ENCODE measurements around the gene SGCG. TPM values are rescaled to one million over a fixed set of nuclear protein-coding genes. Genes with fewer than 3 reads are reported as not detected.
"Not testable (repeated sequence)": the region's sequence is repeated elsewhere in the genome, so short reads cannot be mapped to it uniquely, and the experiment has no call there.

Gene SGCG, protein sequence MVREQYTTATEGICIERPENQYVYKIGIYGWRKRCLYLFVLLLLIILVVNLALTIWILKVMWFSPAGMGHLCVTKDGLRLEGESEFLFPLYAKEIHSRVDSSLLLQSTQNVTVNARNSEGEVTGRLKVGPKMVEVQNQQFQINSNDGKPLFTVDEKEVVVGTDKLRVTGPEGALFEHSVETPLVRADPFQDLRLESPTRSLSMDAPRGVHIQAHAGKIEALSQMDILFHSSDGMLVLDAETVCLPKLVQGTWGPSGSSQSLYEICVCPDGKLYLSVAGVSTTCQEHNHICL
- polyA plus RNA-seq (2011; rRNA removed): 0.29 and 0.34 TPM in 2 replicates
- polyA minus RNA-seq (2011; rRNA and poly(A)+ RNA removed): 0.15 and 0.28 TPM in 2 replicates

DNA sequence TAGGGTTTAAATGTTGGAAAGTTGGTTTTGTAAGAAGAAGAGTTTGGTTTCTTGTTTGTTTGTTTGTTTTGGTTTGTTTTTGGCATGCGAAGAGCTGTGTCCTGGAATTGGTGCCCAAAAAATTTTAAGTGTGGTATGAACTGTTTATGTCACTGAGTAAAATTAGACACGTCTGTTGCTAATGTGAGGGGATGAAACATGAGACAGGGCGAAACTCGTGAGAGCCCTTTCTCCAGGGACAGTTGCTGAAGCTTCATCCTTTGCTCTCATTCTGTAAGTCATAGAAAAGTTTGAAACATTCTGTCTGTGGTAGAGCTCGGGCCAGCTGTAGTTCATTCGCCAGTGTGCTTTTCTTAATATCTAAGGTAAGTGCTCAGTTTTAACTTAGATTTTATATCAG, at the start of gene SGCG:
Gene SGCG (plus strand): TSS at position 269 of the 400 bp plus-strand sequence. CDS start 22,716 bp downstream, outside the sequence.
- ChIA-PET POLR2A (no interaction called here), CTCF (no interaction called here)
- TF ChIP-seq, protein P1, sequence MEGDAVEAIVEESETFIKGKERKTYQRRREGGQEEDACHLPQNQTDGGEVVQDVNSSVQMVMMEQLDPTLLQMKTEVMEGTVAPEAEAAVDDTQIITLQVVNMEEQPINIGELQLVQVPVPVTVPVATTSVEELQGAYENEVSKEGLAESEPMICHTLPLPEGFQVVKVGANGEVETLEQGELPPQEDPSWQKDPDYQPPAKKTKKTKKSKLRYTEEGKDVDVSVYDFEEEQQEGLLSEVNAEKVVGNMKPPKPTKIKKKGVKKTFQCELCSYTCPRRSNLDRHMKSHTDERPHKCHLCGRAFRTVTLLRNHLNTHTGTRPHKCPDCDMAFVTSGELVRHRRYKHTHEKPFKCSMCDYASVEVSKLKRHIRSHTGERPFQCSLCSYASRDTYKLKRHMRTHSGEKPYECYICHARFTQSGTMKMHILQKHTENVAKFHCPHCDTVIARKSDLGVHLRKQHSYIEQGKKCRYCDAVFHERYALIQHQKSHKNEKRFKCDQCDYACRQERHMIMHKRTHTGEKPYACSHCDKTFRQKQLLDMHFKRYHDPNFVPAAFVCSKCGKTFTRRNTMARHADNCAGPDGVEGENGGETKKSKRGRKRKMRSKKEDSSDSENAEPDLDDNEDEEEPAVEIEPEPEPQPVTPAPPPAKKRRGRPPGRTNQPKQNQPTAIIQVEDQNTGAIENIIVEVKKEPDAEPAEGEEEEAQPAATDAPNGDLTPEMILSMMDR (IDR thresholded peaks at IDR 0.05; ENCODE audit: insufficient read depth, low read depth, low read length): no peak
- no peak within 1 kb of the TSS for H3K4me3 ChIP-seq (ENCODE audit: low read depth, low read length)
- no peaks in the 10 kb centered on the region for H3K36me3 ChIP-seq (ENCODE audit: control insufficient read depth, insufficient read depth, low read length)
- no peaks in the 10 kb centered on the region for H3K27me3 ChIP-seq (ENCODE audit: control insufficient read depth, insufficient read depth, low read length)
- DNase-seq (ENCODE audit: low read depth): no peak

GRCh38 chr13:23134542-23134941, 46.2 kb upstream of the SGCG start:
- ChIA-PET POLR2A (no interaction called here), CTCF (no interaction called here)
- no peaks in the 10 kb centered on the region for H3K36me3 ChIP-seq (ENCODE audit: control insufficient read depth, insufficient read depth, low read length)
- no peak overlapping the region for H3K4me3 ChIP-seq (ENCODE audit: low read depth, low read length)
- no peaks in the 10 kb centered on the region for H3K27me3 ChIP-seq (ENCODE audit: control insufficient read depth, insufficient read depth, low read length)
- TF ChIP-seq, protein P1 (IDR thresholded peaks at IDR 0.05; ENCODE audit: insufficient read depth, low read depth, low read length): no peak
- DNase-seq (ENCODE audit: low read depth): no peak

DNA sequence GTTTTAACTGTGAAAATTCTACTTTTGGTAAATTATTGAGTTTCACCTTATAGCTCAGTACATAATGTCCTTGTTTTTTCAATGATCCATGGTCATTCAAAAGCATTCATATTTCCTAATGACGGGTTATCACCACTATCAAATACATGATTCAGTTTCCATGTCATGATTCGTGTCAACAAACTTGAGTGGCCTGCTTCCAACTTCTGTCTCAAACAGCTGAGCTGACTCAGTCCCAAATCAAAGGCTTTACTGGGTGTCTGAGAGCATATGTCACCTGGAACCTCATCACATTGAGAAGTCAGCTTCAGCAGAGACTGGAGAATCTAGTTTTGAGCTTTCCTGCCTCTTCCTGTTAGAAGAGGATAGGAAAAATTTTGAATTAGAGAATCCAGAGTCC, 40.3 kb upstream of the SGCG start:
- CTCF ChIA-PET: no interaction called here
- DNase-seq (ENCODE audit: low read depth): no peak

GRCh38 chr13:23141964-23142363, 38.8 kb upstream of the SGCG start:
- DNase-seq (ENCODE audit: low read depth): no peak
- TF ChIP-seq, protein P1 (IDR thresholded peaks at IDR 0.05; ENCODE audit: insufficient read depth, low read depth, low read length): no peak
- Histone ChIP-seq H3K4me3 (ENCODE audit: low read depth, low read length) (no peak overlapping the region), H3K27me3 (ENCODE audit: control insufficient read depth, insufficient read depth, low read length) (no peaks in the 10 kb centered on the region), H3K36me3 (ENCODE audit: control insufficient read depth, insufficient read depth, low read length) (no peaks in the 10 kb centered on the region)
- ChIA-PET CTCF (no interaction called here), POLR2A (no interaction called here)

More for the DNA sequence above, 40.3 kb upstream of the SGCG start:
- TF ChIP-seq, protein P1 (IDR thresholded peaks at IDR 0.05; ENCODE audit: insufficient read depth, low read depth, low read length): no peak
- Histone ChIP-seq H3K27me3 (ENCODE audit: control insufficient read depth, insufficient read depth, low read length) (no peaks in the 10 kb centered on the region), H3K4me3 (ENCODE audit: low read depth, low read length) (no peak overlapping the region), H3K36me3 (ENCODE audit: control insufficient read depth, insufficient read depth, low read length) (no peaks in the 10 kb centered on the region)
- POLR2A ChIA-PET: no interaction called here

DNA sequence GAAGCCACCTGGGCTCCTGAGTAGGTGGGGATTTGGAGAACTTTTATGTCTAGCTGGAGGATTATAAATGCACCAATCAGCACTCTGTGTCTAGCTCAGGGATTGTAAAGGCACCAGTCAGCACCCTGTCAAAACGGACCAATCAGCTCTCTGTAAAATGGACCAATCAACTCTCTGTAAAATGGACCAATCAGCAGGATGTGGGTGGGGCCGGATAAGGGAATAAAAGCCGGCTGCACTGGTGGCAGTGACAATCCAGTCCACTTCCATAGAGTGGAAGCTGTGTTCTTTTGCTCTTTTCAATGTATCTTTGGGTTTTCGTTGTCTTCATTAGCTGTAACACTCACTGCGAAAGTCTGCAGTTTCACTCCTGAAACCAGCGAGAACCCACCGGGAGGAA, 38.2 kb upstream of the SGCG start:
- DNase-seq (ENCODE audit: low read depth); H3K4me3 ChIP-seq (ENCODE audit: low read depth, low read length); POLR2A ChIA-PET; H3K36me3 ChIP-seq (ENCODE audit: control insufficient read depth, insufficient read depth, low read length); CTCF ChIA-PET; H3K27me3 ChIP-seq (ENCODE audit: control insufficient read depth, insufficient read depth, low read length): not testable (repeated sequence)

DNA sequence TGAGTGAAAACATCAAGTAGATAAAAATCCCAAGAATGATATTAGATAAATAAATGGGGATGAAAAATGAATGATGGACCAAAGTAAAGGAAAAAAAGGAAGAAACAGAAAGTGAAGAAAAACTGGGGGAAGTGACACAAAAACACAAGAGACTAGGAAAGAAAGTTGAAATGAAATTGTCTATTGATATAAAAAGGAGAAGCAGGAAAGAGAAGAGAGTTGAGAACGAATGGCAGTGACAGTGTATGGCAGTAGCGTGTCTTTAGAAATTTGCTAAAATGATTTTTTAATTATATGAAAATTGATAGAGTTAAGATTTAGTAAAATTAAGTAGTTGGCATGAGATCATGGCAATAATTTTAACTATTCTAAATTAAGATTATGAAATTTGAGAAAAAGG, 36.3 kb upstream of the SGCG start:
- ChIA-PET POLR2A (no interaction called here), CTCF (no interaction called here)
- no peak for DNase-seq (ENCODE audit: low read depth)
- TF ChIP-seq, protein P1 (IDR thresholded peaks at IDR 0.05; ENCODE audit: insufficient read depth, low read depth, low read length): no peak
- H3K4me3 ChIP-seq (ENCODE audit: low read depth, low read length): no peak overlapping the region
- no peaks in the 10 kb centered on the region for H3K27me3 ChIP-seq (ENCODE audit: control insufficient read depth, insufficient read depth, low read length)
- no peaks in the 10 kb centered on the region for H3K36me3 ChIP-seq (ENCODE audit: control insufficient read depth, insufficient read depth, low read length)

Data from BJ (cell line).